ENCODE data around the gene NAA15. TPM values are rescaled to one million over a fixed set of nuclear protein-coding genes. Genes with fewer than 3 reads are reported as not detected.

NAA15 gene
- total and polyA plus RNA-seq, 4 donors, result 6.7 to 18.2 (median 11.1) TPM

DNA sequence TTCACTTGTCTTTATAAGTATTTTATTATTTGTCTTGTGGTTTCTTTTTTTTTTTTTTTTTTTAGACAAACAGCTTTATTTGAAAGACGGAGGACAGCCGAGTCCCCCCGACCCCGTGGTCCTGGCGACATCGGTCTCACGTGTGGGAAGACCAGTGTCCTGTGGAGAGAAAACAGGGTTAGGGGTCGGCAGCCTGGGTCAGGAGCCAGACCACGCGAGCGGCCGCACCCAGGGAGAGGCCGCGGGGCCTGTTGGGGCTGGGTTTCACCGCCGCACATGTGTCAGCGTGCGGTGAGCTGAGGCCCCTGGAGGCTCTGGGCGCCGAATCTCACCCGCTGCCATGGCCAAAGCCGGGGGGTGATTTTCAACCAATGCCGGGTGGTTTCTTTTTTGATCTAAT is 134.8 kb downstream of the NAA15 start:
- H3K4me3 ChIP-seq (ENCODE audit: low read depth in 1 of 3, low read length in 3 of 3), result no peak overlapping the region
- no peak for DNase-seq (ENCODE audit: low spot score)
- no peak overlapping the region for H3K9ac ChIP-seq (ENCODE audit: low read depth in 1 of 2, low read length in 2 of 2)
- TF ChIP-seq NR2F2 (IDR thresholded peaks at IDR 0.05), result no peak
- TF ChIP-seq, protein P1, sequence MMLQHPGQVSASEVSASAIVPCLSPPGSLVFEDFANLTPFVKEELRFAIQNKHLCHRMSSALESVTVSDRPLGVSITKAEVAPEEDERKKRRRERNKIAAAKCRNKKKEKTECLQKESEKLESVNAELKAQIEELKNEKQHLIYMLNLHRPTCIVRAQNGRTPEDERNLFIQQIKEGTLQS (IDR thresholded peaks at IDR 0.05), result no peak
- no peak for TF ChIP-seq JUND (IDR thresholded peaks at IDR 0.05)
- TF ChIP-seq RXRA (IDR thresholded peaks at IDR 0.05), result no peak
- TF ChIP-seq RAD21 (IDR thresholded peaks at IDR 0.05), result no peak
- no peak for TF ChIP-seq TAF1 (conservative IDR thresholded peaks at IDR 0.05)
- no peak for TF ChIP-seq EGR1 (IDR thresholded peaks at IDR 0.05; ENCODE audit: low read depth in 2 of 2)
- TF ChIP-seq, protein P2, sequence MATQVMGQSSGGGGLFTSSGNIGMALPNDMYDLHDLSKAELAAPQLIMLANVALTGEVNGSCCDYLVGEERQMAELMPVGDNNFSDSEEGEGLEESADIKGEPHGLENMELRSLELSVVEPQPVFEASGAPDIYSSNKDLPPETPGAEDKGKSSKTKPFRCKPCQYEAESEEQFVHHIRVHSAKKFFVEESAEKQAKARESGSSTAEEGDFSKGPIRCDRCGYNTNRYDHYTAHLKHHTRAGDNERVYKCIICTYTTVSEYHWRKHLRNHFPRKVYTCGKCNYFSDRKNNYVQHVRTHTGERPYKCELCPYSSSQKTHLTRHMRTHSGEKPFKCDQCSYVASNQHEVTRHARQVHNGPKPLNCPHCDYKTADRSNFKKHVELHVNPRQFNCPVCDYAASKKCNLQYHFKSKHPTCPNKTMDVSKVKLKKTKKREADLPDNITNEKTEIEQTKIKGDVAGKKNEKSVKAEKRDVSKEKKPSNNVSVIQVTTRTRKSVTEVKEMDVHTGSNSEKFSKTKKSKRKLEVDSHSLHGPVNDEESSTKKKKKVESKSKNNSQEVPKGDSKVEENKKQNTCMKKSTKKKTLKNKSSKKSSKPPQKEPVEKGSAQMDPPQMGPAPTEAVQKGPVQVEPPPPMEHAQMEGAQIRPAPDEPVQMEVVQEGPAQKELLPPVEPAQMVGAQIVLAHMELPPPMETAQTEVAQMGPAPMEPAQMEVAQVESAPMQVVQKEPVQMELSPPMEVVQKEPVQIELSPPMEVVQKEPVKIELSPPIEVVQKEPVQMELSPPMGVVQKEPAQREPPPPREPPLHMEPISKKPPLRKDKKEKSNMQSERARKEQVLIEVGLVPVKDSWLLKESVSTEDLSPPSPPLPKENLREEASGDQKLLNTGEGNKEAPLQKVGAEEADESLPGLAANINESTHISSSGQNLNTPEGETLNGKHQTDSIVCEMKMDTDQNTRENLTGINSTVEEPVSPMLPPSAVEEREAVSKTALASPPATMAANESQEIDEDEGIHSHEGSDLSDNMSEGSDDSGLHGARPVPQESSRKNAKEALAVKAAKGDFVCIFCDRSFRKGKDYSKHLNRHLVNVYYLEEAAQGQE (IDR thresholded peaks at IDR 0.05), result no peak
- no peak for TF ChIP-seq HNF4A (conservative IDR thresholded peaks at IDR 0.05)
- TF ChIP-seq, protein P3, sequence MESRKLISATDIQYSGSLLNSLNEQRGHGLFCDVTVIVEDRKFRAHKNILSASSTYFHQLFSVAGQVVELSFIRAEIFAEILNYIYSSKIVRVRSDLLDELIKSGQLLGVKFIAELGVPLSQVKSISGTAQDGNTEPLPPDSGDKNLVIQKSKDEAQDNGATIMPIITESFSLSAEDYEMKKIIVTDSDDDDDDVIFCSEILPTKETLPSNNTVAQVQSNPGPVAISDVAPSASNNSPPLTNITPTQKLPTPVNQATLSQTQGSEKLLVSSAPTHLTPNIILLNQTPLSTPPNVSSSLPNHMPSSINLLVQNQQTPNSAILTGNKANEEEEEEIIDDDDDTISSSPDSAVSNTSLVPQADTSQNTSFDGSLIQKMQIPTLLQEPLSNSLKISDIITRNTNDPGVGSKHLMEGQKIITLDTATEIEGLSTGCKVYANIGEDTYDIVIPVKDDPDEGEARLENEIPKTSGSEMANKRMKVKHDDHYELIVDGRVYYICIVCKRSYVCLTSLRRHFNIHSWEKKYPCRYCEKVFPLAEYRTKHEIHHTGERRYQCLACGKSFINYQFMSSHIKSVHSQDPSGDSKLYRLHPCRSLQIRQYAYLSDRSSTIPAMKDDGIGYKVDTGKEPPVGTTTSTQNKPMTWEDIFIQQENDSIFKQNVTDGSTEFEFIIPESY (IDR thresholded peaks at IDR 0.05), result no peak
- TF ChIP-seq HNF4G (IDR thresholded peaks at IDR 0.05), result no peak
- TF ChIP-seq GABPA (IDR thresholded peaks at IDR 0.05 in 1 of 2, conservative IDR thresholded peaks at IDR 0.05 in 1 of 2), result no peak
- TF ChIP-seq, protein P4, sequence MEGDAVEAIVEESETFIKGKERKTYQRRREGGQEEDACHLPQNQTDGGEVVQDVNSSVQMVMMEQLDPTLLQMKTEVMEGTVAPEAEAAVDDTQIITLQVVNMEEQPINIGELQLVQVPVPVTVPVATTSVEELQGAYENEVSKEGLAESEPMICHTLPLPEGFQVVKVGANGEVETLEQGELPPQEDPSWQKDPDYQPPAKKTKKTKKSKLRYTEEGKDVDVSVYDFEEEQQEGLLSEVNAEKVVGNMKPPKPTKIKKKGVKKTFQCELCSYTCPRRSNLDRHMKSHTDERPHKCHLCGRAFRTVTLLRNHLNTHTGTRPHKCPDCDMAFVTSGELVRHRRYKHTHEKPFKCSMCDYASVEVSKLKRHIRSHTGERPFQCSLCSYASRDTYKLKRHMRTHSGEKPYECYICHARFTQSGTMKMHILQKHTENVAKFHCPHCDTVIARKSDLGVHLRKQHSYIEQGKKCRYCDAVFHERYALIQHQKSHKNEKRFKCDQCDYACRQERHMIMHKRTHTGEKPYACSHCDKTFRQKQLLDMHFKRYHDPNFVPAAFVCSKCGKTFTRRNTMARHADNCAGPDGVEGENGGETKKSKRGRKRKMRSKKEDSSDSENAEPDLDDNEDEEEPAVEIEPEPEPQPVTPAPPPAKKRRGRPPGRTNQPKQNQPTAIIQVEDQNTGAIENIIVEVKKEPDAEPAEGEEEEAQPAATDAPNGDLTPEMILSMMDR (IDR thresholded peaks at IDR 0.05; ENCODE audit: low read depth, low read length, missing input control), result no peak
- TF ChIP-seq, protein P5, sequence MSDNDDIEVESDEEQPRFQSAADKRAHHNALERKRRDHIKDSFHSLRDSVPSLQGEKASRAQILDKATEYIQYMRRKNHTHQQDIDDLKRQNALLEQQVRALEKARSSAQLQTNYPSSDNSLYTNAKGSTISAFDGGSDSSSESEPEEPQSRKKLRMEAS (IDR thresholded peaks at IDR 0.05), result no peak
- peaks cover 0 to 3% (median 1%) of the 10 kb centered on the region in 4 donors for H3K36me3 ChIP-seq (ENCODE audit: control insufficient read depth in 4 of 4, insufficient read depth in 3 of 4, low read depth in 1 of 4, low read length in 3 of 4)
- H3K27me3 ChIP-seq (ENCODE audit: control insufficient read depth in 4 of 4, insufficient read depth in 4 of 4, low read length in 3 of 4), result no peaks in the 10 kb centered on the region
- 97% methylated on average over 23 of the region's 23 CpGs for WGBS
- no peaks in the 10 kb centered on the region for H3K4me1 ChIP-seq (ENCODE audit: control insufficient read depth in 4 of 4, insufficient read depth in 4 of 4, low read length in 3 of 4)
- no peak overlapping the region for H3K27ac ChIP-seq (ENCODE audit: low read depth in 1 of 2, low read length in 2 of 2)
- no peaks in the 10 kb centered on the region for H3K9me3 ChIP-seq (ENCODE audit: control insufficient read depth in 4 of 4, low read length in 3 of 4)

DNA sequence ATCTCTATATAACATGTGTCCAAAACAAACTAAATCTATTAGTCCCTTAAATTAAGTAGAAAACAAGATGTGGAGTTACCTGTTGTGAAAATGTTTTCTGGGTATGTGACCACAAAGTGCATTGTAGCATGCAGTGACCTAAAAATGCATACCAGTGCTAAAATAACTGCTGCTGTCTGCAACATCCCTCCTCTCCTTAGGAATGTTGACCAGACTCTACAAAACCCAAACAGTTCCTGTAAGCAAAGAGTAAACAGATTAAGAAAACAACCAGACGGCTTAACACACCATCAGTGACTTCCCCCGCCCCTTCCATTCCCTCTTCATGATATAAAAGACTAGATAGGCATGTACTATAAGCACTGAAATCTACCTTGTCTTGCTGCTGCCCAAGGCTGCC is 136.8 kb downstream of the NAA15 start:
- Histone ChIP-seq H3K36me3 (ENCODE audit: control insufficient read depth in 4 of 4, insufficient read depth in 3 of 4, low read depth in 1 of 4, low read length in 3 of 4) (peaks cover 0 to 3% (median 1%) of the 10 kb centered on the region in 4 donors), H3K9me3 (ENCODE audit: control insufficient read depth in 4 of 4, low read length in 3 of 4) (no peaks in the 10 kb centered on the region)
- 92% methylated on average over 2 of the region's 2 CpGs for WGBS
- TF ChIP-seq HNF4A (conservative IDR thresholded peaks at IDR 0.05) (no peak), FOXA2 (IDR thresholded peaks at IDR 0.05) (no peak), YY1 (IDR thresholded peaks at IDR 0.05) (no peak), EGR1 (IDR thresholded peaks at IDR 0.05; ENCODE audit: low read depth in 2 of 2) (no peak), GABPA (IDR thresholded peaks at IDR 0.05 in 1 of 2, conservative IDR thresholded peaks at IDR 0.05 in 1 of 2) (no peak), FOXA1 (IDR thresholded peaks at IDR 0.05) (no peak), NR2F2 (IDR thresholded peaks at IDR 0.05) (no peak), HNF4G (IDR thresholded peaks at IDR 0.05) (no peak), RXRA (IDR thresholded peaks at IDR 0.05) (no peak), TAF1 (conservative IDR thresholded peaks at IDR 0.05) (no peak), JUND (IDR thresholded peaks at IDR 0.05) (no peak)
- TF ChIP-seq, protein P5 (IDR thresholded peaks at IDR 0.05), result no peak
- TF ChIP-seq, protein P4 (IDR thresholded peaks at IDR 0.05; ENCODE audit: low read depth, low read length, missing input control), result no peak
- TF ChIP-seq, protein P1 (IDR thresholded peaks at IDR 0.05), result no peak

More for the DNA sequence above, 136.8 kb downstream of the NAA15 start:
- no peak overlapping the region for H3K9ac ChIP-seq (ENCODE audit: low read depth in 1 of 2, low read length in 2 of 2)
- no peaks in the 10 kb centered on the region for H3K4me1 ChIP-seq (ENCODE audit: control insufficient read depth in 4 of 4, insufficient read depth in 4 of 4, low read length in 3 of 4)
- no peak for DNase-seq (ENCODE audit: low spot score)
- H3K27ac ChIP-seq (ENCODE audit: low read depth in 1 of 2, low read length in 2 of 2), result no peak overlapping the region
- H3K27me3 ChIP-seq (ENCODE audit: control insufficient read depth in 4 of 4, insufficient read depth in 4 of 4, low read length in 3 of 4), result no peaks in the 10 kb centered on the region
- no peak overlapping the region for H3K4me3 ChIP-seq (ENCODE audit: low read depth in 1 of 3, low read length in 3 of 3)
